Prostate gland (tissue), 2 donors: ENCODE measurements around the gene TDP2. TPM values are rescaled to one million over a fixed set of nuclear protein-coding genes. Genes with fewer than 3 reads are reported as not detected.

Experiments
- DNase-seq: peaks from one replicate; pipeline ENCODE4 v3.0.0-alpha.2; 2019; ENCODE audit warnings: low spot score
- H3K27ac ChIP-seq, 2 donors: fragments of 200-600 bp; sonication (generic); 2 replicates each; pipeline ENCODE4 v1.5.1; 2017 to 2019
- H3K27me3 ChIP-seq: fragments of 200-600 bp; sonication (generic); replicated peaks from 2 replicates; pipeline ENCODE4 v1.5.1; 2019; ENCODE audit not compliant: insufficient read depth
- H3K36me3 ChIP-seq, 2 donors: fragments of 200-600 bp; sonication (generic); 1 replicate in 1 of 2; 2 replicates in 1 of 2; pipeline versions ENCODE4 v1.5.1 to v1.8.1; 2017 to 2019
- H3K4me1 ChIP-seq: fragments of 200-600 bp; sonication (generic); replicated peaks from 2 replicates; pipeline ENCODE4 v1.5.1; 2019
- H3K4me3 ChIP-seq, 2 donors: fragments of 200-600 bp; sonication (generic); 2 replicates each; pipeline ENCODE4 v1.5.1; 2017 to 2019
- H3K9me3 ChIP-seq: fragments of 200-600 bp; sonication (generic); 2 replicates; pipeline ENCODE4 v1.5.1; 2017
- CTCF ChIP-seq, 4 experiments: fragments of 200-600 bp in 2 of 4; fragments of 450-650 bp in 2 of 4; sonication (generic) in 2 of 4; IDR thresholded peaks; 1 replicate in 3 of 4; 2 replicates in 1 of 4; pipeline ENCODE4 v1.5.1; 2016 to 2019; ENCODE audit warnings: antibody characterized with exemption in 4 of 4, mild to moderate bottlenecking in 2 of 4, moderate library complexity in 2 of 4
- POLR2A ChIP-seq: fragments of 450-650 bp; IDR thresholded peaks from one replicate; pipeline ENCODE4 v1.6.1; 2016; ENCODE audit warnings: antibody characterized with exemption, mild to moderate bottlenecking
- POLR2AphosphoS5 ChIP-seq: sonication (generic); formaldehyde crosslinking; IDR thresholded peaks from one replicate; pipeline ENCODE4 v1.6.1; 2017; ENCODE audit warnings: antibody characterized with exemption
- WGBS: methylation state at CpG from one replicate; pipeline ENCODE4 v1.1.5; 2018; 5-methylcytosine and 5-hydroxymethylcytosine counted together
- intact Hi-C: fragments of 100-400 bp; cut with DNase I; formaldehyde crosslinking; loops from one replicate; pipeline ENCODE4 v1.14.2; 2022
- total RNA-seq, 2 donors: library from RNA; depleted of rRNA; stranded (reverse); fragments of >200 nt; gene quantifications; one replicate each; pipeline ENCODE4 v1.1.0, GENCODE V29; 2016

Gene TDP2
- total RNA-seq, 2 donors from 2014 or later, result 46.1 to 126 TPM

DNA sequence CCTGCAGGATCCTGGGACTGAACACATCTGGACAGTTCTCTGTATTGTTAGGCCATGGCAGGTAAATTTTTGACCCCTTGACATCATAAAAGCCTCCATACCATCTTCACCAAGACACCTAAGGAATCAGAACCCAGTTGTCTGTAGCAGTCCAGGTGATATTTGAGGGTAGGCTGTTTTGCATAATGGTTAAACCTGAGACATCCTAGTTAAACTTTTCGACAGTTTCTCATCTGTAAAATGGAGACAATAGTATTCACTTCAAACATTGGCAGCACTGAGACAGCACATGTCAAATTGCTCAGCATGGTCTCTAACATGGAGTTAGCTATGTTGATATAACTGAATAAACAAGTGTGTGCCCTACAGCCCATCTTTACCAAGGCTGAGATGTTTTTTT is 27.5 kb upstream of the TDP2 start:
- WGBS, result 50% methylated on average over 1 of the region's 1 CpG
- TF ChIP-seq CTCF (IDR thresholded peaks at IDR 0.05) (no peak), POLR2AphosphoS5 (no peak), POLR2A (no peak)
- H3K36me3 ChIP-seq, result no peaks in the 10 kb centered on the region
- no peaks in the 10 kb centered on the region for H3K4me1 ChIP-seq
- H3K27me3 ChIP-seq, result no peaks in the 10 kb centered on the region
- no peak for DNase-seq
- intact Hi-C loops, result loop anchor here (2.0 kb wide), 1 partner anchor 113 kb away; no protein-coding TSS in a partner anchor
- H3K27ac ChIP-seq, result no peak overlapping the region
- no peaks in the 10 kb centered on the region for H3K9me3 ChIP-seq
- H3K4me3 ChIP-seq, result no peak overlapping the region

GRCh38 chr6:24692848-24693592 is 26.3 kb upstream of the TDP2 start:
- DNase-seq, result no peak
- no peaks in the 10 kb centered on the region for H3K9me3 ChIP-seq
- no peak for TF ChIP-seq POLR2A
- TF ChIP-seq POLR2AphosphoS5, result no peak
- no peak for TF ChIP-seq CTCF (IDR thresholded peaks at IDR 0.05)
- 92% methylated on average over 2 of the region's 2 CpGs for WGBS
- H3K4me3 ChIP-seq, result no peak overlapping the region
- H3K4me1 ChIP-seq, result no peaks in the 10 kb centered on the region
- intact Hi-C loops, result no loop called here
- no peaks in the 10 kb centered on the region for H3K27me3 ChIP-seq
- no peaks in the 10 kb centered on the region for H3K36me3 ChIP-seq
- no peak overlapping the region for H3K27ac ChIP-seq

DNA sequence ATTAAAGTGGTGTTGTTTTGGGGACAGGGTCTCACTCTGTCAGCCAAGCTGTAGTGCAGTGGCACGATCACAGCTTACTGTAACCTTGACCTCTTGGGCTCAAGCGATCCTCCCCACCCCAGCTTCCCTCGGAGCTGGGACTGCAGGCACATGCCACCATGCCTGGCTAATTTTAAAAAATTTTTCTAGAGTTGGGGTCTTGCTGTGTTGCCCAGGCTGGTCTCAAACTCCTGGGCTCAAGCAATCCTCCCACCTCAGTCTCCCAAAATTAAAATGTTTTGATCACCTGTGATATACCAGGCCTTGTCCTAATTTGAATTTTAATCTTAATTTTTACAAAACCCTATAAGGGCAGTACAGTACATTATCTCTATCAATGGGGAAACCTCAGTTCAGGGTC is 25.7 kb upstream of the TDP2 start:
- H3K4me3 ChIP-seq, result no peak overlapping the region
- WGBS, result 97% methylated on average over 3 of the region's 3 CpGs
- intact Hi-C loops, result no loop called here

GRCh38 chr6:24692003-24692402 is 25.3 kb upstream of the TDP2 start:
- intact Hi-C loops, result no loop called here
- TF ChIP-seq CTCF (IDR thresholded peaks at IDR 0.05), result no peak
- Histone ChIP-seq H3K27me3 (no peaks in the 10 kb centered on the region), H3K36me3 (no peaks in the 10 kb centered on the region), H3K27ac (no peak overlapping the region), H3K4me1 (no peaks in the 10 kb centered on the region), H3K9me3 (no peaks in the 10 kb centered on the region), H3K4me3 (no peak overlapping the region)
- no peak for DNase-seq
- 82% methylated on average over 4 of the region's 4 CpGs for WGBS

More for the DNA sequence above, 25.7 kb upstream of the TDP2 start:
- Histone ChIP-seq H3K9me3 (no peaks in the 10 kb centered on the region), H3K27ac (no peak overlapping the region), H3K36me3 (no peaks in the 10 kb centered on the region), H3K4me1 (no peaks in the 10 kb centered on the region), H3K27me3 (no peaks in the 10 kb centered on the region)
- no peak for DNase-seq
- TF ChIP-seq POLR2AphosphoS5 (no peak), CTCF (IDR thresholded peaks at IDR 0.05) (no peak)

GRCh38 chr6:24691550-24691949 is 24.9 kb upstream of the TDP2 start:
- TF ChIP-seq CTCF (IDR thresholded peaks at IDR 0.05) (no peak), POLR2A (no peak), POLR2AphosphoS5 (no peak)
- Histone ChIP-seq H3K4me1 (no peaks in the 10 kb centered on the region), H3K27me3 (no peaks in the 10 kb centered on the region), H3K9me3 (no peaks in the 10 kb centered on the region), H3K27ac (no peak overlapping the region), H3K4me3 (no peak overlapping the region), H3K36me3 (no peaks in the 10 kb centered on the region)
- WGBS, result 81% methylated on average over 3 of the region's 3 CpGs
- DNase-seq, result no peak
- intact Hi-C loops, result no loop called here
